ENCODE results near the gene HOXB7. TPM values are rescaled to one million over a fixed set of nuclear protein-coding genes. Genes with fewer than 3 reads are reported as not detected.

Gene HOXB7
- total RNA-seq, 1 experiment from 2014 or later: not detected

GRCh38 chr17:48579760-48580554 lies 30.9 kb downstream of the HOXB7 start:
- Mint-ChIP-seq H3K4me3 (no peak overlapping the region), H3K27ac (no peak overlapping the region), H3K9me3 (no peaks in the 10 kb centered on the region), H3K36me3 (no peaks in the 10 kb centered on the region), H3K27me3 (ENCODE audit: low read depth) (peaks cover 70% of the 10 kb centered on the region; the same call in 1 of the 2 replicates), H3K4me1 (peaks cover 44% of the 10 kb centered on the region)
- ChIA-PET POLR2A (interaction anchor here (1.2 kb wide), 1 partner anchor 79 kb away, joined by 5 read pairs; no protein-coding TSS in a partner anchor), CTCF (interaction anchor here (0.6 to 1.2 kb wide), 3 partner anchors 28 to 33 kb away, joined by 3 to 5 read pairs (median 3); no protein-coding TSS in a partner anchor)
- TF ChIP-seq ESRRA (CRISPR knock-in tag; IDR thresholded peaks at IDR 0.05; ENCODE audit: borderline replicate concordance) (no peak), IRF1 (CRISPR knock-in tag; IDR thresholded peaks at IDR 0.05) (no peak), STAT6 (CRISPR knock-in tag; conservative IDR thresholded peaks at IDR 0.05; ENCODE audit: low read depth) (no peak), CTCF (IDR thresholded peaks at IDR 0.05) (no peak), ZNF281 (CRISPR knock-in tag; IDR thresholded peaks at IDR 0.05) (no peak)
- no peak for DNase-seq (ENCODE audit: low spot score)
- no peak for ATAC-seq

- ATAC-seq: no peak
- no peak for DNase-seq (ENCODE audit: low spot score)
- Mint-ChIP-seq H3K27me3 (ENCODE audit: low read depth) (peaks cover 65% of the 10 kb centered on the region; the same call in 1 of the 2 replicates), H3K27ac (no peak overlapping the region), H3K9me3 (no peaks in the 10 kb centered on the region), H3K4me1 (peaks cover 39% of the 10 kb centered on the region), H3K36me3 (no peaks in the 10 kb centered on the region), H3K4me3 (no peak overlapping the region)
- POLR2A ChIA-PET: no interaction called here
- CTCF ChIA-PET: interaction anchor here (0.7 to 1.2 kb wide), 2 partner anchors 30 to 34 kb away, joined by 3 read pairs; no protein-coding TSS in a partner anchor
- TF ChIP-seq ATF2 (CRISPR knock-in tag; IDR thresholded peaks at IDR 0.05; ENCODE audit: borderline replicate concordance, low read depth) (no peak), FOXK1 (CRISPR knock-in tag; IDR thresholded peaks at IDR 0.05) (no peak), MLX (CRISPR knock-in tag; IDR thresholded peaks at IDR 0.05) (no peak), HMGXB4 (CRISPR knock-in tag; IDR thresholded peaks at IDR 0.05) (no peak), ATF3 (CRISPR knock-in tag; conservative IDR thresholded peaks at IDR 0.05) (no peak), GRHL2 (CRISPR knock-in tag; IDR thresholded peaks at IDR 0.05; ENCODE audit: insufficient replicate concordance, severe bottlenecking) (no peak), FOXJ3 (CRISPR knock-in tag; IDR thresholded peaks at IDR 0.05; ENCODE audit: borderline replicate concordance) (no peak), USF1 (CRISPR knock-in tag; IDR thresholded peaks at IDR 0.05) (no peak), MAX (CRISPR knock-in tag; IDR thresholded peaks at IDR 0.05) (no peak), RORB (CRISPR knock-in tag; IDR thresholded peaks at IDR 0.05) (no peak), FOXP1 (CRISPR knock-in tag; IDR thresholded peaks at IDR 0.05; ENCODE audit: borderline replicate concordance) (no peak), SOX15 (CRISPR knock-in tag; IDR thresholded peaks at IDR 0.05) (no peak), GTF2I (CRISPR knock-in tag; conservative IDR thresholded peaks at IDR 0.05) (no peak), JUN (CRISPR knock-in tag; IDR thresholded peaks at IDR 0.05) (no peak), CREM (CRISPR knock-in tag; IDR thresholded peaks at IDR 0.05) (no peak)
Measured at GRCh38 chr17:48579471-48579759, 31.4 kb downstream of the HOXB7 start.
